ENCODE measurements around the gene BCAP31.

Gene BCAP31

DNA sequence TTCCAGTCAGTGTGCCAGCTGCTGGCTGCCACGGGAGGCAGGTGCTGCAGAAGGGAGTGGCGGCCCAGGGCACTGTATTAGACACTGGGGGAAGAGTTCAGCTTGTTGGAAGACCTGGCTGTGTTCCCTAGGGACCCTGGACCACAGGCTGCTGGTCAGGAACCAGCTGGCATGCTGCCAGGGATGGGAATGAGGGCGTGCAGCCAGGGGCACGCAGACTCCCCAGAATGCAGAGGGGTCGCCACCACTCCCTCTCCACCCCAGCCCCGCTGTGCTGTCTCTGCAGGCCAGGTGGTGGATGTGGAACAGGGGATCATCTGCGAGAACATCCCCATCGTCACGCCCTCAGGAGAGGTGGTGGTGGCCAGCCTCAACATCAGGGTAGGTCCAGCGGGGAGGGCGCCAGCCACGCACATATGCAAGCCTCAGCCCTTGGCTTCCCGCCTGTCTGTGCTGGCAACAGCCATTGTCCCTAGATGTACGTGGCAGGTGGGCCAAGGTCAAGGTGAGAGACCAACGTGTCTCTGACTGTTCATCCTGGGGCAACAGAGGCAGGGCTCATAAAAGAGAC lies 12.8 kb upstream of the BCAP31 start:
- H3K4me3 ChIP-seq (replicated peaks; ENCODE audit: insufficient read depth, low read length), result no peak overlapping the region
- H3K27ac ChIP-seq (replicated peaks), result no peak overlapping the region
- DNase-seq (ENCODE audit: low read depth in 1 of 2, low spot score in 1 of 2), result no peak
- no peaks in the 10 kb centered on the region for H3K27me3 ChIP-seq (ENCODE audit: insufficient read depth, poor library complexity, severe bottlenecking)
- no peak for TF ChIP-seq SPI1 (IDR thresholded peaks at IDR 0.05; ENCODE audit: borderline replicate concordance, low read depth)
- no peak for TF ChIP-seq GABPA (IDR thresholded peaks at IDR 0.05; ENCODE audit: low read depth)

DNA sequence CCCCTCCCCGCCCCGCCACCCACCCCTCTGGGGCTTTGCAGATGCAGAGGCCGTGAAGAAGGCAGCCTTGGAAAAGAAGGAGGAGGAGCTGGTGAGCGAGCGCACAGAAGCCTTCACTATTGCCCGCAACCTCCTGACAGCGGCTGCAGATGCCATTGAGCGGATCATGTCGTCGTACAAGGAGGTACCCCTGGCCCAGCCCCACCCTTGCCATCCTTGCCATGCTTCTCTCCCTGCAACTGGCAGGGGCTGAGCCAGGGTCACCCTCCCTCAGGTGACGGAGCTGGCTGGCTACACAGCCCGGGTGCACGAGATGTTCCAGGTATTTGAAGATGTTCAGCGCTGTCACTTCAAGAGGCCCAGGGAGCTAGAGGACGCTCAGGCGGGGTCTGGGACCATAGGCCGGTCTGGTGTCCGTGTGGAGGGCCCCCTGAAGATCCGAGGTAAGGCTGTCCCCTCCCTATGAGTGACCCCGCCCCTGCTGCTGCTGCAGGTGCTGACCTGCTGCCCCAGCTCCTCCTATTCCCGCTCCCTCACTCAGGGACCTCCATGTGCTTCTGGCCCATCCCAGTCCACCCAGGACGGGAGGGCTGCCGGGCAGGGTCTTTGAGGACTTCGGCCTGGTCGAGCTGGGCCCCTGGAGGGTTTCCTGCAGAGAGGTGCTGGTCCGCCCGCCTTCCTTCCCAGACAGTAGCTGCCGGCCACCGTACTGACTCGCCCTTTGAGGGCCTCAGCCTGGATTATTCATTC lies 12.1 kb upstream of the BCAP31 start:
- no peaks in the 10 kb centered on the region for H3K27me3 ChIP-seq (ENCODE audit: insufficient read depth, poor library complexity, severe bottlenecking)

DNA sequence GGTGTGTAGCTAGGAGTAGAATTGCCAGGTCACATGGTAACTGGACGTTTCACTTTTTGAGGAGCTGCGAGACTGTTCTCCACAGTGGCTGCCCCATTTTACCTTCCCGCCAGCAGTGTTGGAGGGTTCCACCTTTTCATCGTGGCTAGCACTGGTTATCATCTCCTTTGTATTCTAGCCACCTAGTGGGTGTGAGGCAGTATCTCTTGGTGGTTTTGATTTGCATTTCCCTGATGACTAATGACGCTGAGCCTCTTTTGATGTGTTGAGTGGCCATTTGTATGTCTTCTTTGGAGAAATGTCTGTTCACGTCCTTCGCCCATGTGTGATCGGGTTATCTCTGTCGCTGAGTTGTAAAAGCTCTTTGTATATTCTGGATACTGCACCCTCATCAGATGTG lies 11.1 kb upstream of the BCAP31 start:
- no peak for DNase-seq (ENCODE audit: low read depth in 1 of 2, low spot score in 1 of 2)
- Histone ChIP-seq H3K4me3 (replicated peaks; ENCODE audit: insufficient read depth, low read length) (no peak overlapping the region), H3K27me3 (ENCODE audit: insufficient read depth, poor library complexity, severe bottlenecking) (no peaks in the 10 kb centered on the region), H3K27ac (replicated peaks) (no peak overlapping the region)
- no peak for TF ChIP-seq POLR2AphosphoS5 (IDR thresholded peaks at IDR 0.05; ENCODE audit: low read depth)
- no peak for TF ChIP-seq SPI1 (IDR thresholded peaks at IDR 0.05; ENCODE audit: borderline replicate concordance, low read depth)
- TF ChIP-seq, protein P1, sequence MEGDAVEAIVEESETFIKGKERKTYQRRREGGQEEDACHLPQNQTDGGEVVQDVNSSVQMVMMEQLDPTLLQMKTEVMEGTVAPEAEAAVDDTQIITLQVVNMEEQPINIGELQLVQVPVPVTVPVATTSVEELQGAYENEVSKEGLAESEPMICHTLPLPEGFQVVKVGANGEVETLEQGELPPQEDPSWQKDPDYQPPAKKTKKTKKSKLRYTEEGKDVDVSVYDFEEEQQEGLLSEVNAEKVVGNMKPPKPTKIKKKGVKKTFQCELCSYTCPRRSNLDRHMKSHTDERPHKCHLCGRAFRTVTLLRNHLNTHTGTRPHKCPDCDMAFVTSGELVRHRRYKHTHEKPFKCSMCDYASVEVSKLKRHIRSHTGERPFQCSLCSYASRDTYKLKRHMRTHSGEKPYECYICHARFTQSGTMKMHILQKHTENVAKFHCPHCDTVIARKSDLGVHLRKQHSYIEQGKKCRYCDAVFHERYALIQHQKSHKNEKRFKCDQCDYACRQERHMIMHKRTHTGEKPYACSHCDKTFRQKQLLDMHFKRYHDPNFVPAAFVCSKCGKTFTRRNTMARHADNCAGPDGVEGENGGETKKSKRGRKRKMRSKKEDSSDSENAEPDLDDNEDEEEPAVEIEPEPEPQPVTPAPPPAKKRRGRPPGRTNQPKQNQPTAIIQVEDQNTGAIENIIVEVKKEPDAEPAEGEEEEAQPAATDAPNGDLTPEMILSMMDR (IDR thresholded peaks at IDR 0.05; ENCODE audit: insufficient read depth, low read length), result no peak
- TF ChIP-seq, protein P2, sequence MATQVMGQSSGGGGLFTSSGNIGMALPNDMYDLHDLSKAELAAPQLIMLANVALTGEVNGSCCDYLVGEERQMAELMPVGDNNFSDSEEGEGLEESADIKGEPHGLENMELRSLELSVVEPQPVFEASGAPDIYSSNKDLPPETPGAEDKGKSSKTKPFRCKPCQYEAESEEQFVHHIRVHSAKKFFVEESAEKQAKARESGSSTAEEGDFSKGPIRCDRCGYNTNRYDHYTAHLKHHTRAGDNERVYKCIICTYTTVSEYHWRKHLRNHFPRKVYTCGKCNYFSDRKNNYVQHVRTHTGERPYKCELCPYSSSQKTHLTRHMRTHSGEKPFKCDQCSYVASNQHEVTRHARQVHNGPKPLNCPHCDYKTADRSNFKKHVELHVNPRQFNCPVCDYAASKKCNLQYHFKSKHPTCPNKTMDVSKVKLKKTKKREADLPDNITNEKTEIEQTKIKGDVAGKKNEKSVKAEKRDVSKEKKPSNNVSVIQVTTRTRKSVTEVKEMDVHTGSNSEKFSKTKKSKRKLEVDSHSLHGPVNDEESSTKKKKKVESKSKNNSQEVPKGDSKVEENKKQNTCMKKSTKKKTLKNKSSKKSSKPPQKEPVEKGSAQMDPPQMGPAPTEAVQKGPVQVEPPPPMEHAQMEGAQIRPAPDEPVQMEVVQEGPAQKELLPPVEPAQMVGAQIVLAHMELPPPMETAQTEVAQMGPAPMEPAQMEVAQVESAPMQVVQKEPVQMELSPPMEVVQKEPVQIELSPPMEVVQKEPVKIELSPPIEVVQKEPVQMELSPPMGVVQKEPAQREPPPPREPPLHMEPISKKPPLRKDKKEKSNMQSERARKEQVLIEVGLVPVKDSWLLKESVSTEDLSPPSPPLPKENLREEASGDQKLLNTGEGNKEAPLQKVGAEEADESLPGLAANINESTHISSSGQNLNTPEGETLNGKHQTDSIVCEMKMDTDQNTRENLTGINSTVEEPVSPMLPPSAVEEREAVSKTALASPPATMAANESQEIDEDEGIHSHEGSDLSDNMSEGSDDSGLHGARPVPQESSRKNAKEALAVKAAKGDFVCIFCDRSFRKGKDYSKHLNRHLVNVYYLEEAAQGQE (IDR thresholded peaks at IDR 0.05; ENCODE audit: insufficient replicate concordance, low read depth), result no peak
- TF ChIP-seq GABPA (IDR thresholded peaks at IDR 0.05; ENCODE audit: low read depth), result no peak

More for the DNA sequence above, 12.1 kb upstream of the BCAP31 start:
- DNase-seq (ENCODE audit: low read depth in 1 of 2, low spot score in 1 of 2), result no peak
- H3K4me3 ChIP-seq (replicated peaks; ENCODE audit: insufficient read depth, low read length), result no peak overlapping the region
- H3K27ac ChIP-seq (replicated peaks), result no peak overlapping the region
- TF ChIP-seq POLR2AphosphoS5 (IDR thresholded peaks at IDR 0.05; ENCODE audit: low read depth) (no peak), SPI1 (IDR thresholded peaks at IDR 0.05; ENCODE audit: borderline replicate concordance, low read depth) (no peak)
- TF ChIP-seq, protein P2 (IDR thresholded peaks at IDR 0.05; ENCODE audit: insufficient replicate concordance, low read depth), result no peak

DNA sequence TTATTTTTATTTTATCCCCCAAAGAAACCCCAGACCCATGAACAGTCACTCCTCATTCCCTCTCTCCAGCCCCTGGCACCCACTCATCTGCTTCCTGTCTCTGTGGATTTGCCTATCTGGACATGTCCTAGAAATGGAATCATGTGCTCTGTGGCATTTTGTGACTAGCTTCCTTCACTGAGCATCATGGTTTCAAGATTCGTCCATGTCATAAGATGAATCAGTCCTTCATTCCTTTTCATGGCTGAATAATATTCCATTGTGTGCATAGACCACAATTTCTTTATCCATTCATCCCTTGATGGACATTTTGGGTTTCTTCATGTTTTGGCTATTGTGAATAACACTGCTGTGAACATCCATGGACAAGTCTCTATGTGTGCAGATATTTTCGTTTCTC lies 10.7 kb upstream of the BCAP31 start:
- Histone ChIP-seq H3K4me3 (replicated peaks; ENCODE audit: insufficient read depth, low read length) (no peak overlapping the region), H3K27me3 (ENCODE audit: insufficient read depth, poor library complexity, severe bottlenecking) (no peaks in the 10 kb centered on the region), H3K27ac (replicated peaks) (no peak overlapping the region)
- TF ChIP-seq, protein P2 (IDR thresholded peaks at IDR 0.05; ENCODE audit: insufficient replicate concordance, low read depth), result no peak
- no peak for DNase-seq (ENCODE audit: low read depth in 1 of 2, low spot score in 1 of 2)

Data from HL-60 (cell line).